BLaER1 (cell line): Measurements from ENCODE around the gene TGFBR3.

ENCODE experiments used
- H3K27ac ChIP-seq: shearing (Covaris generic); formaldehyde crosslinking; 2 replicates; pipeline ENCODE4 v1.8.1; 2022
- H3K27me3 ChIP-seq: shearing (Covaris generic); formaldehyde crosslinking; 2 replicates; pipeline ENCODE4 v1.8.1; 2022
- H3K36me3 ChIP-seq: shearing (Covaris generic); formaldehyde crosslinking; 2 replicates; pipeline ENCODE4 v1.8.1; 2022
- H3K4me1 ChIP-seq: shearing (Covaris generic); formaldehyde crosslinking; 2 replicates; pipeline ENCODE4 v1.8.1; 2022
- H3K4me2 ChIP-seq: shearing (Covaris generic); formaldehyde crosslinking; 2 replicates; pipeline ENCODE4 v1.8.1; 2022
- H3K4me3 ChIP-seq: shearing (Covaris generic); formaldehyde crosslinking; 2 replicates; pipeline ENCODE4 v1.8.1; 2022
- H3K9ac ChIP-seq: shearing (Covaris generic); formaldehyde crosslinking; 2 replicates; pipeline ENCODE4 v1.8.1; 2022
- H3K9me3 ChIP-seq: shearing (Covaris generic); formaldehyde crosslinking; 2 replicates; pipeline ENCODE4 v1.8.1; 2022
- H4K20me1 ChIP-seq: shearing (Covaris generic); formaldehyde crosslinking; 2 replicates; pipeline ENCODE4 v1.8.1; 2022
- Cebpa-rat ChIP-seq: shearing (Covaris generic); IDR thresholded peaks from 2 replicates; pipeline ENCODE4 v1.8.1; 2022

TGFBR3 gene

GRCh38 chr1:91687452-91687851 lies 198.5 kb downstream of the TGFBR3 start:
- no peaks in the 10 kb centered on the region for H3K27me3 ChIP-seq
- no peaks in the 10 kb centered on the region for H4K20me1 ChIP-seq
- H3K9ac ChIP-seq: no peak overlapping the region
- no peak for TF ChIP-seq Cebpa-rat
- no peaks in the 10 kb centered on the region for H3K36me3 ChIP-seq
- H3K4me3 ChIP-seq: no peak overlapping the region
- peaks cover 44% of the 10 kb centered on the region for H3K4me1 ChIP-seq
- H3K27ac ChIP-seq: no peak overlapping the region
- H3K9me3 ChIP-seq: no peaks in the 10 kb centered on the region
- H3K4me2 ChIP-seq: no peak overlapping the region

DNA sequence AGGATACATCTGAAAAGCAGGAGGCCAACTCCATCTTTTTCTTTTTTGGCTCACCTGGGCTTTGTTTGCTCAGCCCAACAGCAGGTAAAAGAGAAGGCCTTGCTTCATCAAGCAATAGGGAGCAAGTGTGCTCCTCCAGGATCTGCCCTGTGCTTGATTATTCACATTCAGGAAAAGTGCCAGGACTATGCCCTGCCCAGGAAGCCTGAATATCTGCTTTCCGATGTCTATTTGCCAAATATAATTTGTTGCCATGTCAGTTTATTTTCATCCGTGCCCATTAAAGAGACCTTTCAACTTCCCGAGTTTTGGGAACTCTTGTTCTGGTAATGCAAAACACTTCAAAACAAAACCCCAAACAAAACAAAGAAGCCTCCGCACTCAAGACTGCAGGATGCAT lies 200.0 kb downstream of the TGFBR3 start:
- H3K9ac ChIP-seq: no peak overlapping the region
- no peaks in the 10 kb centered on the region for H3K9me3 ChIP-seq
- H3K4me3 ChIP-seq: no peak overlapping the region
- H3K4me2 ChIP-seq: peak overlapping the region; percentile 79; the same call in 1 of the 2 replicates
- no peaks in the 10 kb centered on the region for H4K20me1 ChIP-seq
- no peak overlapping the region; the same call in 1 of the 2 replicates for H3K27ac ChIP-seq
- no peak for TF ChIP-seq Cebpa-rat
- no peaks in the 10 kb centered on the region for H3K27me3 ChIP-seq
- H3K4me1 ChIP-seq: peaks cover 44% of the 10 kb centered on the region
- no peaks in the 10 kb centered on the region for H3K36me3 ChIP-seq

DNA sequence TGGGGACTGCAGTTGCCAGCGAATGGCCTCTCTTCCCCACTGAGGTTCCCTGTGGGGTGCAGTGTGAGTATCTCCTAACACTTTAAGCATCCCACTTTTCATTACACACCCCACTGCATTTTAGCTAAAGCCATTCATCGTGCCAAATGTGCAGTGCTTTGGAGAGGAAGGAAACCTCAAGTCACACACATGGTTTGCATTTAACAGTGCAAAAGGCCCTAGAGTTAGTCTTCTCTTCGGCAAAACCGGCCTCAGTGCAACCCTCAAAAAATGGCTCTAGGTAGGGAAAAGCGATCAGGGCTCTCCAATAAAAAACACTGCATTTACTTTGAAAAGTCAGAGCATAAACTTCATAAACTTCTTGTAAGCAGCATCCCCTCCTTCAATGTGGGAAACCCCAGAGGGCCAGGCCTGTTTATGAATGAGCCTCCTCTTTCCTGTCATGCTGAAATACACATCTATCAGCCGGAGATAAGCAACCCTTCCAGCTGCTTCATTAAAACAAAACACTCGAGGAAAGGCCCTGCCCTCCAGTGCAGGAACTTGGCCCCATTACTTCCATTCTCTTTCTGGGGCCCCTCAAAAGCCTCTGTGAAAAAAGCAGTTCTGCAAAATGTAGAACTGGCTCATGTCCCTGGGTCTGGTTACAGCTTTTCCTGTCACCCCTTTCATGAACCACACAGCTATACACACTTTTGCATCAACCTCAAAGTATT lies 201.3 kb downstream of the TGFBR3 start:
- Histone ChIP-seq H3K4me1 (peaks cover 44% of the 10 kb centered on the region), H3K9ac (peak overlapping the region; percentile 47; the same call in 1 of the 2 replicates), H4K20me1 (no peaks in the 10 kb centered on the region), H3K4me3 (no peak overlapping the region), H3K4me2 (peak overlapping the region; percentile 79), H3K36me3 (no peaks in the 10 kb centered on the region), H3K27ac (peak overlapping the region; percentile 66), H3K9me3 (no peaks in the 10 kb centered on the region), H3K27me3 (no peaks in the 10 kb centered on the region)
- TF ChIP-seq Cebpa-rat: no peak

DNA sequence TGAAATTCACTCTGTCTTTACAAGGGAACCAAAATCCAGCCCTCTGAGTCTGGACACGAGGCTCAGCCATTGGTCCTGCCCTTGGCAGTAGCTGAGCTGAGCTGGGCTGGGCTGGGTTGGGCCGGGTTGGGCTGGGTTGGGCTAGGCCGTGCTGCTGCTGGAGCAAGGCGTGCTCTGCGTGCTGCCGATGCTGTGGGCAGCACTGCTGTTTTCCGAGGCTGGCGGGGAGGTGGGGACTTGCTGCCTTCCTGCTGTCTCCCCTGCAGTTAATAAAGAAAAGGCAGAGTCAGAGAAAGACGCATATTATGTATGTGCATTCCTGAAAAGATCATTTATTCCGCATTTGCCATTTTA lies 202.4 kb downstream of the TGFBR3 start:
- H3K4me1 ChIP-seq: peaks cover 44% of the 10 kb centered on the region

DNA sequence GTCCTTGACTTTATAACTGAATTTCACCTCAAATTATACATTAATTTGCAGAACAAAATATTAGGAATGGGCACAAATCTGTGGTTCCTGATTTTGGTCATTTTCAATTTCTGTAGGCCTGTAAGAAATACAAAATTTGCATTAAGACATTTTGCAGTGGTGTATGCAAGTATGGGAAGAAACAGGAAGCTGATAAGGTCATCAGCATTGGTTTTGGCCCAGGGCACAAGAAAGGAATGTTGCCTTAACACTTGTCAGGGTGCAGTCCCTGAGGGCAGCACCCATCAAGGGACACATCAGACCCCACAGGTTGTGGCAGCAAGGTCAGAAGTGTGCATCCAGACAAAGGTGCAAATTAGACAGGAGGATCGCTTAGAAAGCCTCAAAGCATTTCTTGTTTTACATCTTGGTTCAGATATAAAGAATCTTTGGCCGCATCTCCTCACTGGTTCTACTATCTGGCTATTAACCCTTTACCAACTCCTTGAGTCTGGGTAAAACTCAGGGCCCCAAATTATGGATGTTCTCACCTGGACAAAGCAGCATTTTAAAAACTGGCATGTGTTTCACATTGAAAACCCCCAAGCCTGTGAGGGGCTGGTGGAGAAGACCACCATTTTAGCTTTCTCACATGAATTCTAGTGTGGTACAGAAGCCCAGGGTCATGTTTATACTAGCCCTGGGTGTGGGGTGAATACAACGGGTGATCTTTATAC lies 202.9 kb downstream of the TGFBR3 start:
- Histone ChIP-seq H3K4me2 (no peak overlapping the region; the same call in 1 of the 2 replicates), H4K20me1 (no peaks in the 10 kb centered on the region)

More for the DNA sequence above, 202.4 kb downstream of the TGFBR3 start:
- Histone ChIP-seq H3K4me2 (peak overlapping the region; percentile 79; the same call in 1 of the 2 replicates), H3K36me3 (no peaks in the 10 kb centered on the region), H3K27me3 (no peaks in the 10 kb centered on the region), H3K4me3 (no peak overlapping the region), H3K9ac (no peak overlapping the region), H3K9me3 (no peaks in the 10 kb centered on the region), H3K27ac (no peak overlapping the region), H4K20me1 (no peaks in the 10 kb centered on the region)
- TF ChIP-seq Cebpa-rat: no peak

DNA sequence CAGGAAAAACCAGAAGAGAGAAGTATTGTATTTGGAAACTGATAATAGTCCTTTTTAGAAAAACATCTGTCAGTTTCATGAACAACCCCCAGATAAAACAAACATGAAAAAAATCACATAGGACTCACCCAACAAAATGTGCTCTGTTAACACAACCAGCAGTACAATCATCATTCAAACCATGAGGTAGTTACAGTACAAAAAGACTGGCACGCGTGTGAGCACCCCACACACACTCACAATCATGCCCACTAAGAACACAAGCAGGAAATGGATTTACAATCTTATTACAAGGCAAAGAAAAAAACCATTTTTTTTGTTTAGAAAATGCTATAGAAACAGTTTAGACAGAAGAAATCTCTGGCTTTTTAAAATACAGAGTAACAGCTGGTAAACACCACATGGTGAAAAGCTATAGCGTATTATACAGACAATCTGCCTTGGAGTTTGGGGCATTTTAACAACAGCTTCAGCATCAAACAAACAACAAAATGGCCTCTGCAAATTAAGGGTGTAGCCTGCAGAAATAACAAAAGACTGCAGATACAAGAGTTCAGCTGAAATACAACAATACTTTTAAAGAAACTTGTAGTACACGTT lies 205.3 kb downstream of the TGFBR3 start:
- Histone ChIP-seq H3K27ac (no peak overlapping the region), H3K4me2 (no peak overlapping the region), H3K9me3 (no peaks in the 10 kb centered on the region), H4K20me1 (no peaks in the 10 kb centered on the region), H3K36me3 (no peaks in the 10 kb centered on the region), H3K4me1 (peaks cover 28% of the 10 kb centered on the region), H3K4me3 (no peak overlapping the region), H3K27me3 (no peaks in the 10 kb centered on the region), H3K9ac (no peak overlapping the region)
- no peak for TF ChIP-seq Cebpa-rat

More for the DNA sequence above, 202.9 kb downstream of the TGFBR3 start:
- Histone ChIP-seq H3K27me3 (no peaks in the 10 kb centered on the region), H3K9me3 (no peaks in the 10 kb centered on the region), H3K27ac (no peak overlapping the region), H3K9ac (no peak overlapping the region), H3K4me3 (no peak overlapping the region), H3K4me1 (peaks cover 44% of the 10 kb centered on the region), H3K36me3 (no peaks in the 10 kb centered on the region)
- no peak for TF ChIP-seq Cebpa-rat

DNA sequence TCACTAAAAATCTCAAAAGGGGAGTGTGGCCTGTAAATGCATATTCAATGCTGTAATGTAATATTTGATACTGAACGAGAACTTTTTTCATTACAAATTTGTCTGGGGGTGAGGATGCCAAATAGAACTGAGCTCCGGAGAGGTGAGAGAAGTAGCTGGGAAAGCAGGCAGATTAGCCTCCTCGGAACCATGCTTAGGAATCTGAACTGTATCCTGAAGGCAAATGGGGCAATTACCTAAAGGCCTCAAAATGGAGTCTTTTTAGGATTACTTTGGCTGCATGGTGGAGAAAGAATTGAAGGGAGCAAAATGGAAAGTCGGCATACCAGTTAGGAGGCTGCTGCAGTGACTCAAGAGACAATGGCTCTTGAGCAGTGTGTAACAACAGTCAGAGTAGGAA lies 206.5 kb downstream of the TGFBR3 start:
- H4K20me1 ChIP-seq: no peaks in the 10 kb centered on the region
- no peaks in the 10 kb centered on the region for H3K36me3 ChIP-seq
- H3K27me3 ChIP-seq: no peaks in the 10 kb centered on the region
- H3K9ac ChIP-seq: no peak overlapping the region
- no peak for TF ChIP-seq Cebpa-rat
- no peak overlapping the region for H3K27ac ChIP-seq
- no peak overlapping the region for H3K4me3 ChIP-seq
- no peak overlapping the region for H3K4me2 ChIP-seq
- no peaks in the 10 kb centered on the region for H3K9me3 ChIP-seq
- H3K4me1 ChIP-seq: peaks cover 16% of the 10 kb centered on the region

- Histone ChIP-seq H4K20me1 (no peaks in the 10 kb centered on the region), H3K4me1 (peaks cover 19% of the 10 kb centered on the region), H3K9ac (no peak overlapping the region), H3K4me2 (no peak overlapping the region), H3K9me3 (no peaks in the 10 kb centered on the region), H3K36me3 (no peaks in the 10 kb centered on the region), H3K4me3 (no peak overlapping the region), H3K27ac (no peak overlapping the region), H3K27me3 (no peaks in the 10 kb centered on the region)
- TF ChIP-seq Cebpa-rat: no peak
These were observed 209.9 kb downstream of the TGFBR3 start for GRCh38 chr1:91676030-91676429.

GRCh38 chr1:91674107-91674506 lies 211.8 kb downstream of the TGFBR3 start:
- H3K4me2 ChIP-seq: 0 out of 2 replicates have a peak overlapping the region, but pooled peaks have one; percentile 12
- H4K20me1 ChIP-seq: no peaks in the 10 kb centered on the region
- peaks cover 8% of the 10 kb centered on the region; the same call in 1 of the 2 replicates for H3K9me3 ChIP-seq
- no peaks in the 10 kb centered on the region for H3K36me3 ChIP-seq
- no peak overlapping the region for H3K27ac ChIP-seq
- H3K9ac ChIP-seq: no peak overlapping the region
- H3K4me1 ChIP-seq: peaks cover 19% of the 10 kb centered on the region
- H3K27me3 ChIP-seq: no peaks in the 10 kb centered on the region
- no peak overlapping the region for H3K4me3 ChIP-seq
- TF ChIP-seq Cebpa-rat: no peak

DNA sequence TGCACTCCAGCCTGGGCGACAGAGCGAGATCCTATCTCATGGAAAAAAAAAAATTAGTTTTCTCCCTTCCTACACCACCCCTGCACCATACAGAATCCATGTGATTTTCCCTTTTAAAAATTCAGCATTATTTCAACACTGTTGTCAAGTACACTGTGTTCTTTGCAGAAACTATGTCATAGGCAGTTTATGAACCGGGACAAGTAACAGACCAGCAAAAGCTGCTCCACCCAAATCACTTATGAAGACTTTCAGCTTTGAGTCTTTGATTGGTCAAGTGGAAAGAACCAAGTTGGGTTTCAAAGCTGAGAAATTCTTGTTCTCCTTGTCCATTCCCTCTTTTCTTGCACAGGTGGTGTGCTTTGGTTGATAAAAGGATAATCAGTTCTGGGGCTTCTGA lies 212.3 kb downstream of the TGFBR3 start:
- Histone ChIP-seq H3K4me2 (0 out of 2 replicates have a peak overlapping the region, but pooled peaks have one; percentile 12), H3K36me3 (no peaks in the 10 kb centered on the region), H3K27ac (no peak overlapping the region), H3K9me3 (peaks cover 8% of the 10 kb centered on the region; the same call in 1 of the 2 replicates), H3K4me1 (peaks cover 19% of the 10 kb centered on the region), H3K4me3 (no peak overlapping the region), H3K9ac (no peak overlapping the region), H3K27me3 (no peaks in the 10 kb centered on the region), H4K20me1 (no peaks in the 10 kb centered on the region)
- no peak for TF ChIP-seq Cebpa-rat
